Eye (tissue), 1 donor: ENCODE data around the gene MYO9A.

ENCODE experiments used
- DNase-seq: peaks from one replicate; pipeline ENCODE4 v3.0.0-alpha.2; 2015

Gene MYO9A

GRCh38 chr15:71804695-71805470, 313.1 kb downstream of the MYO9A start:
- DNase-seq = peak; percentile 24

GRCh38 chr15:71804226-71804625, 313.7 kb downstream of the MYO9A start:
- DNase-seq = peak; percentile 21

- DNase-seq = no peak
Measured at GRCh38 chr15:71802770-71803169, 315.2 kb downstream of the MYO9A start.

GRCh38 chr15:71801935-71802655, 315.9 kb downstream of the MYO9A start:
- DNase-seq = no peak

- DNase-seq = peak; percentile 93
Measured at GRCh38 chr15:71800835-71801745, 316.9 kb downstream of the MYO9A start.

GRCh38 chr15:71800190-71800589, 317.8 kb downstream of the MYO9A start:
- no peak for DNase-seq

- no peak for DNase-seq
Measured at GRCh38 chr15:71798641-71799040, 319.3 kb downstream of the MYO9A start.

- peak; percentile 52 for DNase-seq
Measured at GRCh38 chr15:71792521-71792920, 325.4 kb downstream of the MYO9A start.

- DNase-seq = no peak
Measured at GRCh38 chr15:71791975-71792374, 326.0 kb downstream of the MYO9A start.

GRCh38 chr15:71790081-71790480, 327.9 kb downstream of the MYO9A start:
- no peak for DNase-seq

- DNase-seq = no peak
Measured at GRCh38 chr15:71789616-71790015, 328.3 kb downstream of the MYO9A start.

- no peak for DNase-seq
Measured at GRCh38 chr15:71788646-71789579, 329.0 kb downstream of the MYO9A start.

- DNase-seq = no peak
Measured at GRCh38 chr15:71786673-71787072, 331.3 kb downstream of the MYO9A start.

- DNase-seq = no peak
Measured at GRCh38 chr15:71785996-71786395, 332.0 kb downstream of the MYO9A start.

- no peak for DNase-seq
Measured at GRCh38 chr15:71784719-71785118, 333.2 kb downstream of the MYO9A start.

- no peak for DNase-seq
Measured at GRCh38 chr15:71782422-71783165, 335.4 kb downstream of the MYO9A start.

- no peak for DNase-seq
Measured at GRCh38 chr15:71781965-71782265, 336.0 kb downstream of the MYO9A start.

GRCh38 chr15:71781179-71781964, 336.6 kb downstream of the MYO9A start:
- DNase-seq = no peak

- peak; percentile 62 for DNase-seq
Measured at GRCh38 chr15:71780115-71780976, 337.6 kb downstream of the MYO9A start.
